Stimulated activated CD4-positive, alpha-beta T cell treated with anti-CD3 and anti-CD28 coated beads, Interleukin-4, amount 100 ng/mL, for 24 hours (primary cell): ENCODE measurements around the gene HCAR2.
"Not testable (repeated sequence)": the region's sequence is repeated elsewhere in the genome, so short reads cannot be mapped to it uniquely, and the experiment has no call there.

ENCODE experiments used
- DNase-seq: peaks from one replicate; pipeline ENCODE4 v3.0.0-alpha.2; 2020

The HCAR2 gene

GRCh38 chr12:122661246-122661645, 41.9 kb downstream of the HCAR2 start:
- no peak for DNase-seq

DNA sequence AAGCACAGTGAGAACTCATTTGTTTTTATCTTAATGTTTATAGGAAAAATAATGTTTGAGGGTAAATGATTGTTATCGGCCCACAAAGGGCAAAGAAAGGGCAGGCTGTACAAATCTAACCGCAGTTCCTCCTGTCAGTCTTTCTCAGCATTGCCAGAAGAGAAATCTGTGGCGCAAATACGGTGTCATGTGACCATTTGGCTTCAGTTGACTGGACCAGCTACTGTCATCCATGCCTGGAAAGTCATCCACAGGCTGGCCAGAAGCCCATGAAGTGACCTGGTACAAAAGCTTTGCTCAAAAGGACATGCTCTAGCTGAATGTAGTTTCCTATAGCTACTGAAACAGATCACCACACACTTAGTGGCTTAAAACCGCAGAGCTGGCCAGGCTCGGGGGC, 43.6 kb downstream of the HCAR2 start:
- no peak for DNase-seq

GRCh38 chr12:122656298-122656697, 46.9 kb downstream of the HCAR2 start:
- DNase-seq: no peak

- DNase-seq: not testable (repeated sequence)
These were observed 49.9 kb downstream of the HCAR2 start for GRCh38 chr12:122653291-122653690.

- DNase-seq: no peak
These were observed 51.5 kb downstream of the HCAR2 start for GRCh38 chr12:122651520-122652224.
